ENCODE measurements around the gene CHERP.

DNA sequence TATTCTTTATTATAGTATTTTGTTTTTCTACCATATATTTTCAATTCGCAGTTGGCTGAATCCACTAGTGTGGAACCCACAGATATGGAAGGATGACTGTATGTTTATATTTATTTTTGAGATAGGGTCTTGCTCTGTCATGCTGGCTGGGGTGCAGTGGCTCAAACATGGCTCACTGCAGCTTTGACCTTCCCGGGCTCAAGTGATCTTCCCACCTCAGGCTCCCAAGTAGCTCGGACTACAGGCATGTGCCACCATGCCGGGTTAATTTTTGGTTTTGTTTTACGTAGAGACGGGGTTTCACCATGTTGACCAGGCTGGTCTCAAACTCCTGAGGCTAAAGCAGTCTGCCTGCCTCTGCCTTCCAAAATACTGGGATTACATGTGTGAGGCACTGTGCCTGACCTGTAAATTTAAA lies 20.4 kb upstream of the CHERP start:
- TF ChIP-seq, protein P1, sequence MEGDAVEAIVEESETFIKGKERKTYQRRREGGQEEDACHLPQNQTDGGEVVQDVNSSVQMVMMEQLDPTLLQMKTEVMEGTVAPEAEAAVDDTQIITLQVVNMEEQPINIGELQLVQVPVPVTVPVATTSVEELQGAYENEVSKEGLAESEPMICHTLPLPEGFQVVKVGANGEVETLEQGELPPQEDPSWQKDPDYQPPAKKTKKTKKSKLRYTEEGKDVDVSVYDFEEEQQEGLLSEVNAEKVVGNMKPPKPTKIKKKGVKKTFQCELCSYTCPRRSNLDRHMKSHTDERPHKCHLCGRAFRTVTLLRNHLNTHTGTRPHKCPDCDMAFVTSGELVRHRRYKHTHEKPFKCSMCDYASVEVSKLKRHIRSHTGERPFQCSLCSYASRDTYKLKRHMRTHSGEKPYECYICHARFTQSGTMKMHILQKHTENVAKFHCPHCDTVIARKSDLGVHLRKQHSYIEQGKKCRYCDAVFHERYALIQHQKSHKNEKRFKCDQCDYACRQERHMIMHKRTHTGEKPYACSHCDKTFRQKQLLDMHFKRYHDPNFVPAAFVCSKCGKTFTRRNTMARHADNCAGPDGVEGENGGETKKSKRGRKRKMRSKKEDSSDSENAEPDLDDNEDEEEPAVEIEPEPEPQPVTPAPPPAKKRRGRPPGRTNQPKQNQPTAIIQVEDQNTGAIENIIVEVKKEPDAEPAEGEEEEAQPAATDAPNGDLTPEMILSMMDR (conservative IDR thresholded peaks at IDR 0.05; ENCODE audit: low read length), result no peak
- TF ChIP-seq EZH2phosphoT487 (IDR thresholded peaks at IDR 0.05; ENCODE audit: borderline replicate concordance, low read depth, low read length), result no peak
